ENCODE results near the gene MAGI2. TPM values are rescaled to one million over a fixed set of nuclear protein-coding genes. Genes with fewer than 3 reads are reported as not detected.

The MAGI2 gene
- total and polyA plus RNA-seq, 2 of the 13 experiments (the other 11 are each of a cell fraction or from before 2014, with no cell fraction given), result 1.5 to 3.8 TPM

GRCh38 chr7:79317728-79318127 lies 135.7 kb downstream of the MAGI2 start (continued):
- TF ChIP-seq CTCF (CRISPR knock-in tag; IDR thresholded peaks at IDR 0.05), result no peak
- TF ChIP-seq, protein P1, sequence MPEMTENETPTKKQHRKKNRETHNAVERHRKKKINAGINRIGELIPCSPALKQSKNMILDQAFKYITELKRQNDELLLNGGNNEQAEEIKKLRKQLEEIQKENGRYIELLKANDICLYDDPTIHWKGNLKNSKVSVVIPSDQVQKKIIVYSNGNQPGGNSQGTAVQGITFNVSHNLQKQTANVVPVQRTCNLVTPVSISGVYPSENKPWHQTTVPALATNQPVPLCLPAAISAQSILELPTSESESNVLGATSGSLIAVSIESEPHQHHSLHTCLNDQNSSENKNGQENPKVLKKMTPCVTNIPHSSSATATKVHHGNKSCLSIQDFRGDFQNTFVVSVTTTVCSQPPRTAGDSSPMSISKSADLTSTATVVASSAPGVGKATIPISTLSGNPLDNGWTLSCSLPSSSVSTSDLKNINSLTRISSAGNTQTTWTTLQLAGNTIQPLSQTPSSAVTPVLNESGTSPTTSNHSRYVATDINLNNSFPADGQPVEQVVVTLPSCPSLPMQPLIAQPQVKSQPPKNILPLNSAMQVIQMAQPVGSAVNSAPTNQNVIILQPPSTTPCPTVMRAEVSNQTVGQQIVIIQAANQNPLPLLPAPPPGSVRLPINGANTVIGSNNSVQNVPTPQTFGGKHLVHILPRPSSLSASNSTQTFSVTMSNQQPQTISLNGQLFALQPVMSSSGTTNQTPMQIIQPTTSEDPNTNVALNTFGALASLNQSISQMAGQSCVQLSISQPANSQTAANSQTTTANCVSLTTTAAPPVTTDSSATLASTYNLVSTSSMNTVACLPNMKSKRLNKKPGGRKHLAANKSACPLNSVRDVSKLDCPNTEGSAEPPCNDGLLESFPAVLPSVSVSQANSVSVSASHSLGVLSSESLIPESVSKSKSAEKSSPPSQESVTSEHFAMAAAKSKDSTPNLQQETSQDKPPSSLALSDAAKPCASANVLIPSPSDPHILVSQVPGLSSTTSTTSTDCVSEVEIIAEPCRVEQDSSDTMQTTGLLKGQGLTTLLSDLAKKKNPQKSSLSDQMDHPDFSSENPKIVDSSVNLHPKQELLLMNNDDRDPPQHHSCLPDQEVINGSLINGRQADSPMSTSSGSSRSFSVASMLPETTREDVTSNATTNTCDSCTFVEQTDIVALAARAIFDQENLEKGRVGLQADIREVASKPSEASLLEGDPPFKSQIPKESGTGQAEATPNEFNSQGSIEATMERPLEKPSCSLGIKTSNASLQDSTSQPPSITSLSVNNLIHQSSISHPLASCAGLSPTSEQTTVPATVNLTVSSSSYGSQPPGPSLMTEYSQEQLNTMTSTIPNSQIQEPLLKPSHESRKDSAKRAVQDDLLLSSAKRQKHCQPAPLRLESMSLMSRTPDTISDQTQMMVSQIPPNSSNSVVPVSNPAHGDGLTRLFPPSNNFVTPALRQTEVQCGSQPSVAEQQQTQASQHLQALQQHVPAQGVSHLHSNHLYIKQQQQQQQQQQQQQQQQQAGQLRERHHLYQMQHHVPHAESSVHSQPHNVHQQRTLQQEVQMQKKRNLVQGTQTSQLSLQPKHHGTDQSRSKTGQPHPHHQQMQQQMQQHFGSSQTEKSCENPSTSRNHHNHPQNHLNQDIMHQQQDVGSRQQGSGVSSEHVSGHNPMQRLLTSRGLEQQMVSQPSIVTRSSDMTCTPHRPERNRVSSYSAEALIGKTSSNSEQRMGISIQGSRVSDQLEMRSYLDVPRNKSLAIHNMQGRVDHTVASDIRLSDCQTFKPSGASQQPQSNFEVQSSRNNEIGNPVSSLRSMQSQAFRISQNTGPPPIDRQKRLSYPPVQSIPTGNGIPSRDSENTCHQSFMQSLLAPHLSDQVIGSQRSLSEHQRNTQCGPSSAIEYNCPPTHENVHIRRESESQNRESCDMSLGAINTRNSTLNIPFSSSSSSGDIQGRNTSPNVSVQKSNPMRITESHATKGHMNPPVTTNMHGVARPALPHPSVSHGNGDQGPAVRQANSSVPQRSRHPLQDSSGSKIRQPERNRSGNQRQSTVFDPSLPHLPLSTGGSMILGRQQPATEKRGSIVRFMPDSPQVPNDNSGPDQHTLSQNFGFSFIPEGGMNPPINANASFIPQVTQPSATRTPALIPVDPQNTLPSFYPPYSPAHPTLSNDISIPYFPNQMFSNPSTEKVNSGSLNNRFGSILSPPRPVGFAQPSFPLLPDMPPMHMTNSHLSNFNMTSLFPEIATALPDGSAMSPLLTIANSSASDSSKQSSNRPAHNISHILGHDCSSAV (CRISPR knock-in tag; IDR thresholded peaks at IDR 0.05; ENCODE audit: borderline replicate concordance), result no peak
- no peak for TF ChIP-seq HDAC1 (CRISPR knock-in tag; IDR thresholded peaks at IDR 0.05)
- TF ChIP-seq, protein P2, sequence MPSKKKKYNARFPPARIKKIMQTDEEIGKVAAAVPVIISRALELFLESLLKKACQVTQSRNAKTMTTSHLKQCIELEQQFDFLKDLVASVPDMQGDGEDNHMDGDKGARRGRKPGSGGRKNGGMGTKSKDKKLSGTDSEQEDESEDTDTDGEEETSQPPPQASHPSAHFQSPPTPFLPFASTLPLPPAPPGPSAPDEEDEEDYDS (CRISPR knock-in tag; IDR thresholded peaks at IDR 0.05), result no peak
- TF ChIP-seq ZNF367 (CRISPR knock-in tag; IDR thresholded peaks at IDR 0.05; ENCODE audit: borderline replicate concordance), result no peak
- TF ChIP-seq ZBTB3 (CRISPR knock-in tag; IDR thresholded peaks at IDR 0.05; ENCODE audit: borderline replicate concordance, low read depth), result no peak
- TF ChIP-seq TEF (CRISPR knock-in tag; IDR thresholded peaks at IDR 0.05), result no peak
- no peak for TF ChIP-seq ZNF207 (IDR thresholded peaks at IDR 0.05; ENCODE audit: borderline replicate concordance)
- TF ChIP-seq ZNF746 (CRISPR knock-in tag; IDR thresholded peaks at IDR 0.05), result no peak
- TF ChIP-seq KLF16 (CRISPR knock-in tag; IDR thresholded peaks at IDR 0.05), result 0 out of 4 replicates have a peak, but pooled peaks of 1 of the 2 experiments have one; percentile 37
- TF ChIP-seq NFKB2 (CRISPR knock-in tag; IDR thresholded peaks at IDR 0.05; ENCODE audit: borderline replicate concordance), result no peak
- TF ChIP-seq SCMH1 (CRISPR knock-in tag; IDR thresholded peaks at IDR 0.05; ENCODE audit: borderline replicate concordance), result no peak
- no peak for TF ChIP-seq ZNF574 (CRISPR knock-in tag; IDR thresholded peaks at IDR 0.05)
- TF ChIP-seq DPF2 (CRISPR knock-in tag; IDR thresholded peaks at IDR 0.05; ENCODE audit: borderline replicate concordance, low read depth), result 0 out of 2 replicates have a peak, but pooled peaks have one; percentile 54
- TF ChIP-seq ONECUT2 (CRISPR knock-in tag; IDR thresholded peaks at IDR 0.05), result peak; percentile 81
- TF ChIP-seq GABPB1 (CRISPR knock-in tag; IDR thresholded peaks at IDR 0.05), result no peak
